ENCODE data around the gene DIAPH2.

DIAPH2 gene

DNA sequence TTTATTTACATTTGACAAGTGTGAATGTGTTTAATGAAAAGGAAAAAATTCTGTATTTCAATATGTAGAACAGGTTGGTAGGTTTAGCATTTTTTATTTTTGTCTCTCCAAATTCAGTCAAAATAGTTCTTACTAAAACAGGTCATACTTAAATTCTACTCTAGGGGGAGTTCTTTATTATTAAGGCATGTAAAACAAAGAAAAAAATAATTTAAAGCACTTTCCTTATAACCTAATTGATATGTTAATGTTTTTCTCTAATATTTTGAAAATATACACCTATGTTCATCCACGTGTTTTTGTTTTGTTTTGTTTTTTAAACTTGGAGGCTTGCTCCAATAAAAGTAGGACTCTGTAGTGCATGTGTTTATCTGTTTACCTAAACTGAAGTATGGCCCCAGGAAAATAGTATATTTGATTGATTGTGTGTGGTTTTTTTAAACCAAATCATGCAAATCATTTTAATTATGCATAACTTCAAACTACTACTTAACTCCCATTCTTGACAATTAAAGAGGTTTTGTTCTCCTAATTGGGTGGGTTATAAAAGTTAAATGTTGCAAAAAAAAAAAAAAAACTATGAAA is 761.7 kb downstream of the DIAPH2 start:
- Histone ChIP-seq H2AFZ (ENCODE audit: low read length) (no peak overlapping the region), H3K79me2 (ENCODE audit: low read length) (no peaks in the 10 kb centered on the region), H3K9me2 (replicated peaks; ENCODE audit: insufficient read depth, low read length) (no peaks in the 10 kb centered on the region), H3K4me1 (ENCODE audit: low read length) (no peaks in the 10 kb centered on the region), H4K20me1 (ENCODE audit: insufficient read depth, low read length) (no peaks in the 10 kb centered on the region), H3K4me2 (ENCODE audit: low read depth, low read length) (no peak overlapping the region), H3F3A (ENCODE audit: insufficient read depth, low read length) (no peaks in the 10 kb centered on the region), H3K27ac (ENCODE audit: low read length) (no peak overlapping the region), H3K9ac (ENCODE audit: low read length) (no peak overlapping the region), H3K4me3 (ENCODE audit: low read length) (no peak overlapping the region), H3K36me3 (replicated peaks; ENCODE audit: insufficient read depth, low read length) (no peaks in the 10 kb centered on the region), H3K27me3 (replicated peaks; ENCODE audit: insufficient read depth, low read length) (no peaks in the 10 kb centered on the region), H3K9me3 (replicated peaks; ENCODE audit: insufficient read depth, low read length) (no peaks in the 10 kb centered on the region)
- DNase-seq, result peak; percentile 21
- TF ChIP-seq EZH2 (optimal IDR thresholded peaks at IDR 0.05; ENCODE audit: low read depth, low read length), result no peak
- TF ChIP-seq, protein P1, sequence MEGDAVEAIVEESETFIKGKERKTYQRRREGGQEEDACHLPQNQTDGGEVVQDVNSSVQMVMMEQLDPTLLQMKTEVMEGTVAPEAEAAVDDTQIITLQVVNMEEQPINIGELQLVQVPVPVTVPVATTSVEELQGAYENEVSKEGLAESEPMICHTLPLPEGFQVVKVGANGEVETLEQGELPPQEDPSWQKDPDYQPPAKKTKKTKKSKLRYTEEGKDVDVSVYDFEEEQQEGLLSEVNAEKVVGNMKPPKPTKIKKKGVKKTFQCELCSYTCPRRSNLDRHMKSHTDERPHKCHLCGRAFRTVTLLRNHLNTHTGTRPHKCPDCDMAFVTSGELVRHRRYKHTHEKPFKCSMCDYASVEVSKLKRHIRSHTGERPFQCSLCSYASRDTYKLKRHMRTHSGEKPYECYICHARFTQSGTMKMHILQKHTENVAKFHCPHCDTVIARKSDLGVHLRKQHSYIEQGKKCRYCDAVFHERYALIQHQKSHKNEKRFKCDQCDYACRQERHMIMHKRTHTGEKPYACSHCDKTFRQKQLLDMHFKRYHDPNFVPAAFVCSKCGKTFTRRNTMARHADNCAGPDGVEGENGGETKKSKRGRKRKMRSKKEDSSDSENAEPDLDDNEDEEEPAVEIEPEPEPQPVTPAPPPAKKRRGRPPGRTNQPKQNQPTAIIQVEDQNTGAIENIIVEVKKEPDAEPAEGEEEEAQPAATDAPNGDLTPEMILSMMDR (IDR thresholded peaks at IDR 0.05; ENCODE audit: low read length), result peak; percentile 32

GRCh38 chrX:97447306-97447705 is 762.7 kb downstream of the DIAPH2 start:
- Histone ChIP-seq H3K4me2 (ENCODE audit: low read depth, low read length) (no peak overlapping the region), H3K9ac (ENCODE audit: low read length) (no peak overlapping the region), H3K9me3 (replicated peaks; ENCODE audit: insufficient read depth, low read length) (no peaks in the 10 kb centered on the region), H2AFZ (ENCODE audit: low read length) (no peak overlapping the region), H3F3A (ENCODE audit: insufficient read depth, low read length) (no peaks in the 10 kb centered on the region), H3K79me2 (ENCODE audit: low read length) (no peaks in the 10 kb centered on the region), H3K4me3 (ENCODE audit: low read length) (no peak overlapping the region), H3K9me2 (replicated peaks; ENCODE audit: insufficient read depth, low read length) (no peaks in the 10 kb centered on the region), H4K20me1 (ENCODE audit: insufficient read depth, low read length) (no peaks in the 10 kb centered on the region), H3K27me3 (replicated peaks; ENCODE audit: insufficient read depth, low read length) (no peaks in the 10 kb centered on the region), H3K27ac (ENCODE audit: low read length) (no peak overlapping the region), H3K4me1 (ENCODE audit: low read length) (no peaks in the 10 kb centered on the region), H3K36me3 (replicated peaks; ENCODE audit: insufficient read depth, low read length) (no peaks in the 10 kb centered on the region)
- TF ChIP-seq EZH2phosphoT487 (IDR thresholded peaks at IDR 0.05; ENCODE audit: low read length), result no peak
- TF ChIP-seq EZH2 (optimal IDR thresholded peaks at IDR 0.05; ENCODE audit: low read depth, low read length), result no peak
- TF ChIP-seq, protein P1 (IDR thresholded peaks at IDR 0.05; ENCODE audit: low read length), result no peak
- no peak for DNase-seq

- H3K4me2 ChIP-seq (ENCODE audit: low read depth, low read length), result no peak overlapping the region
- no peak overlapping the region for H3K9ac ChIP-seq (ENCODE audit: low read length)
- DNase-seq, result peak; percentile 39
- no peaks in the 10 kb centered on the region for H3K79me2 ChIP-seq (ENCODE audit: low read length)
- H3K9me3 ChIP-seq (replicated peaks; ENCODE audit: insufficient read depth, low read length), result no peaks in the 10 kb centered on the region
- no peaks in the 10 kb centered on the region for H4K20me1 ChIP-seq (ENCODE audit: insufficient read depth, low read length)
- no peak overlapping the region for H3K27ac ChIP-seq (ENCODE audit: low read length)
- no peak overlapping the region for H2AFZ ChIP-seq (ENCODE audit: low read length)
- no peak for TF ChIP-seq EZH2 (optimal IDR thresholded peaks at IDR 0.05; ENCODE audit: low read depth, low read length)
- TF ChIP-seq EZH2phosphoT487 (IDR thresholded peaks at IDR 0.05; ENCODE audit: low read length), result no peak
- TF ChIP-seq, protein P1 (IDR thresholded peaks at IDR 0.05; ENCODE audit: low read length), result no peak
- H3K27me3 ChIP-seq (replicated peaks; ENCODE audit: insufficient read depth, low read length), result no peaks in the 10 kb centered on the region
- H3K4me1 ChIP-seq (ENCODE audit: low read length), result no peaks in the 10 kb centered on the region
- no peaks in the 10 kb centered on the region for H3K9me2 ChIP-seq (replicated peaks; ENCODE audit: insufficient read depth, low read length)
- no peaks in the 10 kb centered on the region for H3K36me3 ChIP-seq (replicated peaks; ENCODE audit: insufficient read depth, low read length)
- H3F3A ChIP-seq (ENCODE audit: insufficient read depth, low read length), result no peaks in the 10 kb centered on the region
- H3K4me3 ChIP-seq (ENCODE audit: low read length), result no peak overlapping the region
These were observed 767.6 kb downstream of the DIAPH2 start for GRCh38 chrX:97452283-97452682.
